Measurements from ENCODE around the gene INPP5K. TPM values are rescaled to one million over a fixed set of nuclear protein-coding genes. Genes with fewer than 3 reads are reported as not detected.

Gene INPP5K
- total and polyA plus RNA-seq, 12 donors: 11.1 to 91.6 (median 36.2) TPM

DNA sequence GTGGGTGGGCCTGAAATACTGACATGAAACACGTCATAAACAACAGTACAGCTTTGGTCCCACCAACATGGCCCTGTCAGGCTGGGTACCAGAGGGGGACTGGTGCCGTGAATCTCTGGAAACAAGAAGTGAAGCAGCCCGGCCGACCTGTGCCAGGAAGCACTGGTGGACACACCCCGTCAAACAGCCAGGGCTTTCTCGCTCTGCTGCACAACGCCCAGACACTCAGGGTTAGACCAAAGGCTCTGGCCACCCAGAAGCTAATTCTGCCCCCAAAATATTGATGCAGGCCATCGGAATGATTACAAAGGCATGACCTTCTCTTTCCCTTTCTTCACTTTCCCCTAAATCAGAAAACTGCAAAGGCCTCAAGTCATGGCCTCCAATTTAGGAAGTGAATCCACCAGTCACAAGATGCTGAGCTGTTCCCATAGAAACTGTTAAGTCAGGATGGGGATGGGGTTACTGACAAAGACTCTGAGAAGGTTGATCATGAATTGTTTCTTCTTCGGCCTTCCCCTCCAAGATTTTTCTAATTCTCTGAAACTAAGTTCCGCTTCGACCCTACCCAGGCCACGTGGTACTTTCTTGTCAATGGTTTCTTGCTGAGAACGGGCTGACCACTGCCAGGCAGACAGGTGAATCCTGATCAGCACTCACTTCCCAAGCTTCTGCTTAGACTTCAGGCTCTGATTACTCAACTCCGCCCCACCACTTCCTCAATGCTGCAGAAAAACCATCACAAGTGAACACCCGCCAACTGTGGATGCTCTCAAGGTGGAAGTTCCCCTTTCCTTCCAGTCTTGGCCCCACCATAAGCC is 39.4 kb upstream of the INPP5K start:
- TF ChIP-seq POLR2A (IDR thresholded peaks at IDR 0.05): no peak
- TF ChIP-seq, protein P1, sequence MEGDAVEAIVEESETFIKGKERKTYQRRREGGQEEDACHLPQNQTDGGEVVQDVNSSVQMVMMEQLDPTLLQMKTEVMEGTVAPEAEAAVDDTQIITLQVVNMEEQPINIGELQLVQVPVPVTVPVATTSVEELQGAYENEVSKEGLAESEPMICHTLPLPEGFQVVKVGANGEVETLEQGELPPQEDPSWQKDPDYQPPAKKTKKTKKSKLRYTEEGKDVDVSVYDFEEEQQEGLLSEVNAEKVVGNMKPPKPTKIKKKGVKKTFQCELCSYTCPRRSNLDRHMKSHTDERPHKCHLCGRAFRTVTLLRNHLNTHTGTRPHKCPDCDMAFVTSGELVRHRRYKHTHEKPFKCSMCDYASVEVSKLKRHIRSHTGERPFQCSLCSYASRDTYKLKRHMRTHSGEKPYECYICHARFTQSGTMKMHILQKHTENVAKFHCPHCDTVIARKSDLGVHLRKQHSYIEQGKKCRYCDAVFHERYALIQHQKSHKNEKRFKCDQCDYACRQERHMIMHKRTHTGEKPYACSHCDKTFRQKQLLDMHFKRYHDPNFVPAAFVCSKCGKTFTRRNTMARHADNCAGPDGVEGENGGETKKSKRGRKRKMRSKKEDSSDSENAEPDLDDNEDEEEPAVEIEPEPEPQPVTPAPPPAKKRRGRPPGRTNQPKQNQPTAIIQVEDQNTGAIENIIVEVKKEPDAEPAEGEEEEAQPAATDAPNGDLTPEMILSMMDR (IDR thresholded peaks at IDR 0.05): no peak
- Histone ChIP-seq H3K9me3 (replicated peaks in 1 of 3) (no peaks in the 10 kb centered on the region), H3K27me3 (no peaks in the 10 kb centered on the region), H3K4me1 (replicated peaks in 1 of 2) (peaks cover 11 to 36% of the 10 kb centered on the region in 2 donors), H3K27ac (peak overlapping the region in 1 of 5 donors; percentile 58), H3K4me3 (no peak overlapping the region), H3K36me3 (replicated peaks in 1 of 2) (peaks cover 0 to 23% of the 10 kb centered on the region in 2 donors)
- intact Hi-C loops (cut with DNase I): loop anchor here in 1 of 2 donors (5.0 kb wide), 1 partner anchor 39 kb away; the partner anchor contains the start of gene INPP5K
- WGBS, 4 donors: 64 to 81% (median 68%) methylated on average over 12 to 15 of the region's 15 CpGs
- peak in 3 of 7 donors; percentile 40 to 63 (median 51) for DNase-seq

DNA sequence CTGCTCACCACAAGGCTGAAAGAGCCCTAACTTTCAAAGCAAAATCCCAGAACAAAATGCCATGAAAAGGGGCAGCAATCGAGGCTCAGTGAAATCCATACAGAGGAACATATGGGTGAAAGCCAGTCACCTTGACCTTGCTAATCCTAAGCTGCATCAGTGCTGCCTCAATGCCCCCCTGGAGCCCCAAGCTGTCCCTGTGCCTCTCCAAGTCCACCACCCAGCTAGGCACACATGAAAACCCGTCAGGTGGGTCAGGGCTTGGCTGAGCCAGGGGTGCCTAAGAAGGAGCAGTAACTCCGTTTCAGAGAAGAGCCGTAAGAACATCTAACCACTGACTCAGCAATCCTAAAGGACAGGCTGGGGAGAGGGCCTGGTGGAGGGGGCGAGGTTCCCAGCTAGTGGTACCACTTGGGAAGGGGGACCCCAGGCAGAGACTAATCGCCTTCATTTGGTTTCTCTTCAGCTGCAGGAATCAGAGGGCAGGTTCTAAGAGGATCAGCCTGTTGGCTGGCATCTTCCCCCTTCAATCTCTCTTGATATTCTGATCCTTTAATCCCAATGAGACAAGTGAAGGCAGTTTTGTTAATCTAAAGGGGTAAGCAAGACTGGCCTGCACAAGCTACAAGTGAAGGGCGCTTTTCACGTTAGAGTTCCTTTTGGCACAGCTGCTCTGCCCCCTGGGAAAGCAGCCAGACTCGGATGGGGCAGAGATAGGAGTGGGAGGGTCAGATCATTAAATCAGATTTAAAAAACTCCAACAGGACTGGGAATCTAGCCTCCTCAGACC is 38.5 kb upstream of the INPP5K start:
- peak in 5 of 7 donors; percentile 52 to 64 (median 60) for DNase-seq
- H3K9me3 ChIP-seq (replicated peaks in 1 of 3): no peaks in the 10 kb centered on the region
- no peak overlapping the region for H3K4me3 ChIP-seq
- peak overlapping the region in 1 of 5 donors; percentile 58 for H3K27ac ChIP-seq
- no peaks in the 10 kb centered on the region for H3K27me3 ChIP-seq
- H3K4me1 ChIP-seq (replicated peaks in 1 of 2): peaks cover 11 to 27% of the 10 kb centered on the region in 2 donors
- TF ChIP-seq, protein P1 (IDR thresholded peaks at IDR 0.05): no peak
- no peak for TF ChIP-seq POLR2A (IDR thresholded peaks at IDR 0.05)
- intact Hi-C loops (cut with DNase I): loop anchor here in 1 of 2 donors (5.0 kb wide), 1 partner anchor 38 kb away; the partner anchor contains the start of gene INPP5K
- WGBS, 4 donors: 55 to 67% (median 61%) methylated on average over 9 of the region's 9 CpGs
- peaks cover 0 to 32% of the 10 kb centered on the region in 2 donors for H3K36me3 ChIP-seq (replicated peaks in 1 of 2)

DNA sequence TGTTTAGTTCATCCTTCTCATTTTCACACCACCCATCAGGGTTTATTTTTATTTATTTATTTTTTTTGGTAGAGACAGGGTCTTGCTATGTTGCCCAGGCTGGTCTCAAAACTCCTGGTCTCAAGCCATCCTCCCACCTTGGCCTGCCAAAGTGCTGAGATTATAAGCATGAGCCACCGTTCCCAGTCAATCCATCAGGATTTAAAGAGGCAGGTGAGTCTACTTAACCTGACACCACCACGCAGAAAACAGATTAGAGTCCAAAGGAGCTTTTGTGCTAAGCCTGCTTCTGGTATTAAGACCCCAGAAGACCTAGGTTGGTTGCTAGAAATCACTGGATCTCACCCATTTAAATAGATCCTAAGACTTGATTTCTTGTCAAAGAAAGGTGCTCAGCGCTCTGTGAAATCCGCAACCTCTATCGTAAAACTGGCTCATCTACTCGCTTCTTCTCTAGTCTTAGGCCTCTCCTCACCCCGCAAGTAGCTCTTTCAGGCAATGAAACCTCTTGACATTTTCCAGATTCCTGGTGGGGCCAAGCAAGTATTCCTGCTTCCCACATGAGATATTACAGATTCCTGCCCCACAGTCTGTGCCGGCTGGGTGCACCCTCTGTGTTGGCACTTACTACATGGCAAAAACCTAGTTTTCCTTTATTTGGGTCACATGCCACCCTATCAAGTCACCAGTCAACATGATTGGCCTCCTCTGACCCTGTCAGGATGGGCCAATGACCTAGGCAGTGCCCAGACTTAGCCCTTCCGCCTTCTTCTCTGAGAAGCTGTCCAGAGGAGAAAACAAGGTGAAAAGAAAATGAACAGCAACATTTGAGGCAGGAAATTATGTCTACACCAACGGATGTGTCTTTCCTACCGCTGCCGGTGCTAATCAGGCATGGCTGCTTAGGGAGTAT is 37.2 kb upstream of the INPP5K start:
- TF ChIP-seq, protein P1 (IDR thresholded peaks at IDR 0.05): no peak
- no peak for TF ChIP-seq POLR2A (IDR thresholded peaks at IDR 0.05)
- no peak for DNase-seq
- Histone ChIP-seq H3K36me3 (replicated peaks in 1 of 2) (peaks cover 0 to 45% of the 10 kb centered on the region in 2 donors), H3K27ac (no peak overlapping the region), H3K27me3 (no peaks in the 10 kb centered on the region), H3K4me3 (no peak overlapping the region), H3K4me1 (replicated peaks in 1 of 2) (peaks cover 11 to 17% of the 10 kb centered on the region in 2 donors), H3K9me3 (replicated peaks in 1 of 3) (no peaks in the 10 kb centered on the region)
- intact Hi-C loops (cut with DNase I): no loop called here
- 89 to 91% (median 90%) methylated on average over 12 of the region's 12 CpGs for WGBS, 4 donors
